VCaP (cell line): ENCODE data around the gene ANTXR1.
A peak's percentile ranks its signal among the peaks of the same experiment; 100 is the strongest.

Experiments used
- H3K27ac ChIP-seq: fragments of 450-650 bp; 2 replicates; pipeline ENCODE4 v1.5.1; 2017
- CTCF ChIP-seq: fragments of 450-650 bp; conservative IDR thresholded peaks from 2 replicates; pipeline ENCODE4 v1.5.1; 2017; ENCODE audit warnings: mild to moderate bottlenecking, moderate library complexity

ANTXR1 gene

GRCh38 chr2:69062307-69062962, 49.5 kb downstream of the ANTXR1 start:
- TF ChIP-seq CTCF = no peak
- H3K27ac ChIP-seq = no peak overlapping the region

GRCh38 chr2:69065735-69066336, 52.9 kb downstream of the ANTXR1 start:
- H3K27ac ChIP-seq = peak overlapping the region; percentile 17; the same call in 1 of the 2 replicates
- no peak for TF ChIP-seq CTCF

- no peak overlapping the region for H3K27ac ChIP-seq
- TF ChIP-seq CTCF = no peak
These were observed 54.1 kb downstream of the ANTXR1 start for GRCh38 chr2:69067026-69067630.

GRCh38 chr2:69067866-69068265, 54.9 kb downstream of the ANTXR1 start:
- TF ChIP-seq CTCF = no peak
- no peak overlapping the region for H3K27ac ChIP-seq

GRCh38 chr2:69070969-69071368, 58.0 kb downstream of the ANTXR1 start:
- H3K27ac ChIP-seq = no peak overlapping the region
- TF ChIP-seq CTCF = no peak

DNA sequence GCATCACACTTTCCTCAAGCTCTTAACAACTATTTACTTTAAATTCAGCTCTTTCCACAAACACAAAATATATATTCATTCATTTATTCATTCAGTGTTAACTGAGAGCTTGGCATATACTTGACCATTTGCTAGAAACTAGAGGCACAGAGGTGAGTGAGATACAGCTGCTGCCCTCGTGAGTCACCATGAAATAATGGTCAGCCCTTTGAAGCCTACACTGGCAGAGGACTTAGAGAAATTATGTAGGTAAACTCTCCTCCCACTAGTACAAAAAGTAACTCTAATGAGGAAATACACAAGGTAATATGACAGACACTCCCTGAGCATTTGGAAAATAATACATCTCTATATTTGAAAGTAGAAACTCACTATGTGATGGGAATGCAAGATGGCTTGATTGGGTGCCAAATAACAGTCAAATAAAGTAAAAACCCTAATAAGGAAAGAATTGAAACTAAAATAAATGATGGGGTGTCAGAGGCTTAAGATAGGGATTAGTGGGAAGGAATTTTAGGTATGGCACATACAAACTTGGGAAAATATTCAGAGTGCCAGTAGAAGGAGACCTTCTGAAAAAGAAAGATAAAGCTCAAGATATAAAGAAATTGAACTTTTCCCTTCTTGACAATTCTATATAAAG, 61.1 kb downstream of the ANTXR1 start:
- H3K27ac ChIP-seq = no peak overlapping the region

More for the DNA sequence above, 61.1 kb downstream of the ANTXR1 start:
- no peak for TF ChIP-seq CTCF
